PC-3 (cell line): Measurements from ENCODE around the gene ANGPTL1. TPM values are rescaled to one million over a fixed set of nuclear protein-coding genes. Genes with fewer than 3 reads are reported as not detected.

ENCODE experiments used
- ATAC-seq: fragments of 200-7000 bp; cut with Tn5 transposase; 2 replicates; pipeline ENCODE4 v1.9.1; 2020; ENCODE audit warnings: mild to moderate bottlenecking, moderate library complexity
- BruUV-seq: library from RNA; stranded (reverse); fragments of 400-500 nt; replicated peaks from 2 replicates; lab custom pipeline; 2021; lab: Mats Ljungman, UMichigan
- CTCF ChIA-PET: fragments of 300-600 bp; sonication (Branson Sonifier 250); formaldehyde crosslinking; loops from one replicate; lab custom pipeline; 2022; ENCODE audit warnings: antibody characterized with exemption; lab: Charles Lee
- POLR2A ChIA-PET: fragments of 300-600 bp; sonication (Branson Sonifier 250); formaldehyde crosslinking; loops from one replicate; lab custom pipeline; 2022; ENCODE audit warnings: antibody characterized with exemption; ENCODE audit not compliant: unreplicated experiment; lab: Charles Lee
- DNase-seq: peaks from one replicate; pipeline ENCODE4 v3.0.0-alpha.2; 2015
- H2AFZ ChIP-seq: fragments of 300-600 bp; sonication (generic); 2 replicates; pipeline ENCODE4 v1.6.0; 2016; ENCODE audit warnings: antibody characterized with exemption, low read length
- H3F3A ChIP-seq: fragments of 300-600 bp; sonication (generic); one replicate; pipeline ENCODE4 v1.6.0; 2017; ENCODE audit warnings: antibody characterized with exemption, low read length, control low read depth, mild to moderate bottlenecking; ENCODE audit not compliant: unreplicated experiment
- H3K27ac ChIP-seq: fragments of 300-600 bp; sonication (generic); 2 replicates; pipeline ENCODE4 v1.5.1; 2016; ENCODE audit warnings: mild to moderate bottlenecking, low read length
- H3K27me3 ChIP-seq: fragments of 300-600 bp; sonication (generic); 2 replicates; pipeline ENCODE4 v1.6.1; 2016; ENCODE audit warnings: low read length, mixed read lengths
- H3K36me3 ChIP-seq: fragments of 300-600 bp; sonication (generic); 2 replicates; pipeline ENCODE4 v1.6.1; 2016; ENCODE audit warnings: low read depth, mixed run types, low read length, mixed read lengths
- H3K4me1 ChIP-seq: fragments of 300-600 bp; sonication (generic); 2 replicates; pipeline ENCODE4 v1.5.1; 2016; ENCODE audit warnings: low read length; ENCODE audit not compliant: insufficient read depth
- H3K4me2 ChIP-seq: fragments of 300-600 bp; sonication (generic); 2 replicates; pipeline ENCODE4 v1.6.0; 2016; ENCODE audit warnings: low read length
- H3K4me3 ChIP-seq: fragments of 300-600 bp; sonication (generic); 2 replicates; pipeline ENCODE4 v1.5.1; 2016; ENCODE audit warnings: mild to moderate bottlenecking, low read length, mixed read lengths
- H3K79me2 ChIP-seq: fragments of 300-600 bp; sonication (generic); 2 replicates; pipeline ENCODE4 v1.6.1; 2017; ENCODE audit warnings: low read length, mixed read lengths
- H3K9ac ChIP-seq: fragments of 300-600 bp; sonication (generic); 2 replicates; pipeline ENCODE4 v1.6.0; 2016; ENCODE audit warnings: mild to moderate bottlenecking, low read length
- H3K9me2 ChIP-seq: fragments of 300-600 bp; sonication (generic); replicated peaks from 2 replicates; pipeline ENCODE4 v1.6.1; 2016; ENCODE audit warnings: mixed run types, low read length, mixed read lengths
- H3K9me3 ChIP-seq: fragments of 300-600 bp; sonication (generic); 2 replicates; pipeline ENCODE4 v1.6.1; 2016; ENCODE audit warnings: low read length, mixed read lengths
- H4K20me1 ChIP-seq: fragments of 300-600 bp; sonication (generic); 2 replicates; pipeline ENCODE4 v1.6.1; 2016; ENCODE audit warnings: low read length, mixed read lengths
- CTCF ChIP-seq: fragments of 300-600 bp; sonication (generic); conservative IDR thresholded peaks from 2 replicates; pipeline ENCODE4 v1.5.1; 2017; ENCODE audit warnings: antibody characterized with exemption, low read depth, mild to moderate bottlenecking, low read length
- EZH2 ChIP-seq: fragments of 300-600 bp; sonication (generic); IDR thresholded peaks from one replicate; pipeline ENCODE4 v1.6.1; 2017; ENCODE audit warnings: antibody characterized with exemption, mild to moderate bottlenecking, low read length; ENCODE audit not compliant: unreplicated experiment
- EZH2phosphoT487 ChIP-seq: fragments of 300-600 bp; sonication (generic); IDR thresholded peaks from 2 replicates; pipeline ENCODE4 v1.6.1; 2018; ENCODE audit warnings: mild to moderate bottlenecking, antibody characterized with exemption, low read length, borderline replicate concordance
- intact Hi-C: fragments of 100-400 bp; cut with micrococcal nuclease; formaldehyde crosslinking; loops from 2 replicates; pipeline ENCODE4 v1.9.0; 2023
- total RNA-seq: library from RNA; depleted of rRNA; stranded (reverse); fragments of >200 nt; gene quantifications from 2 replicates; pipeline ENCODE4 v1.2.3, GENCODE V29; 2014

Gene ANGPTL1
- total RNA-seq, 1 experiment from 2014 or later: not detected

GRCh38 chr1:178901482-178902125 lies 30.7 kb upstream of the ANGPTL1 start:
- H3K4me2 ChIP-seq: no peak overlapping the region
- intact Hi-C loops: no loop called here
- no peak overlapping the region for H3K9ac ChIP-seq
- DNase-seq (no peak), ATAC-seq (no peak)
- no peaks in the 10 kb centered on the region for H3K9me2 ChIP-seq
- H3K4me1 ChIP-seq: no peaks in the 10 kb centered on the region
- H3K36me3 ChIP-seq: peaks cover 6% of the 10 kb centered on the region; the same call in 1 of the 2 replicates
- BruUV-seq: no TSS peak
- no peaks in the 10 kb centered on the region for H4K20me1 ChIP-seq
- TF ChIP-seq EZH2 (no peak), EZH2phosphoT487 (no peak), CTCF (no peak)
- no peak overlapping the region for H3K27ac ChIP-seq
- no peaks in the 10 kb centered on the region for H3F3A ChIP-seq
- H3K79me2 ChIP-seq: no peaks in the 10 kb centered on the region
- H3K9me3 ChIP-seq: no peaks in the 10 kb centered on the region
- POLR2A ChIA-PET: no interaction called here
- no peaks in the 10 kb centered on the region for H3K27me3 ChIP-seq
- CTCF ChIA-PET: interaction anchor here (0.7 kb wide), 1 partner anchor 90 kb away, joined by 3 read pairs; no protein-coding TSS in a partner anchor
- H3K4me3 ChIP-seq: no peak overlapping the region
- no peak overlapping the region for H2AFZ ChIP-seq

DNA sequence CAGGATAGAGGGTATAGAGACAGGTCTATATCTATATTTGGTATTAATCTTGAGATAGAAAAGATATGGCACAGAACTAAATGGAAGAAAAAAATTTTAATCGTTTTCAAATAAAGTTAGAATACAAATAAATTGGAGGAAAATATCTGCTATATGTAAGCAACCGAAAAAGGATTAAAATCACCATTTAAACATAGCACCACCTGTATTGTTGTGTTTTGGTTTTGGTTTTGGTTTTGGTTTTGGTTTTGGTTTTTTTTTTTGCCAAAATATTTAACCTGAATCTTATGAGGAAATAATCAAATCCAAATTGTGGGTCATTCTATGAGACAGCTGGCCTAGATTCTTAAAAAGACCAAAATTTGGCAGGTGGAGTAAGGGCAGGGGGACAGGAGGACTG lies 28.5 kb upstream of the ANGPTL1 start:
- no peaks in the 10 kb centered on the region for H4K20me1 ChIP-seq
- POLR2A ChIA-PET: no interaction called here
- intact Hi-C loops: loop anchor here (10.0 kb wide), 1 partner anchor 365 kb away; no protein-coding TSS in a partner anchor
- no peaks in the 10 kb centered on the region for H3K4me1 ChIP-seq
- no peak overlapping the region for H3K9ac ChIP-seq
- no peaks in the 10 kb centered on the region for H3F3A ChIP-seq
- no peaks in the 10 kb centered on the region for H3K27me3 ChIP-seq
- no peak for DNase-seq
- no peaks in the 10 kb centered on the region for H3K9me3 ChIP-seq
- H3K9me2 ChIP-seq: no peaks in the 10 kb centered on the region
- ATAC-seq: no peak
- no peak overlapping the region for H3K27ac ChIP-seq
- H3K79me2 ChIP-seq: no peaks in the 10 kb centered on the region
- H3K36me3 ChIP-seq: peaks cover under 1% of the 10 kb centered on the region; the same call in 1 of the 2 replicates
- TF ChIP-seq CTCF (no peak), EZH2 (no peak), EZH2phosphoT487 (no peak)
- H3K4me3 ChIP-seq: no peak overlapping the region
- CTCF ChIA-PET: no interaction called here
- no peak overlapping the region for H3K4me2 ChIP-seq
- no TSS peak for BruUV-seq
- H2AFZ ChIP-seq: no peak overlapping the region

DNA sequence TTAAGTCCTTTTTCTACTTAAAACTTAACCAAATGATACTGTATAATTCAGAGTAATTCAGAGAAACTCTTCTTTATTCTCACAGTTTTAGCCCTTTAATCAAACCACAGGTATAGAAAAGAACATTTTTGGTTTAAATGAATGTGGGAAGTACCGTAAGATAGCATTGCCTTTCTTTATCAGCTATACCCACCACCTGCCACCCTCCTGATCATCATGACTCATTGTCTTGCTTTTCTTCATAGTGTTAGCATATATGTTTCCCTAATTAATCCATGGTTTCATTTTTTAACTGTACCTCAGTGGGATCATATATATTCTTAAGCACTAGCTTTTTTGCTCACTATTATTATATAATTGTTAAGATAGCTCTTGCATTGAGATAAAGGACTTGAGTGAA lies 27.5 kb upstream of the ANGPTL1 start:
- no TSS peak for BruUV-seq
- CTCF ChIA-PET: no interaction called here

More for the DNA sequence above, 27.5 kb upstream of the ANGPTL1 start:
- Histone ChIP-seq H2AFZ (no peak overlapping the region), H3K9me2 (no peaks in the 10 kb centered on the region), H3F3A (no peaks in the 10 kb centered on the region), H3K4me2 (no peak overlapping the region), H3K4me3 (no peak overlapping the region), H3K27ac (no peak overlapping the region), H3K9ac (no peak overlapping the region), H3K9me3 (no peaks in the 10 kb centered on the region), H3K4me1 (no peaks in the 10 kb centered on the region), H3K36me3 (peaks cover 5% of the 10 kb centered on the region; the same call in 1 of the 2 replicates), H3K27me3 (no peaks in the 10 kb centered on the region), H3K79me2 (no peaks in the 10 kb centered on the region), H4K20me1 (no peaks in the 10 kb centered on the region)
- POLR2A ChIA-PET: no interaction called here
- DNase-seq (no peak), ATAC-seq (no peak)
- TF ChIP-seq CTCF: no peak
- no peak for TF ChIP-seq EZH2
- no peak for TF ChIP-seq EZH2phosphoT487
- intact Hi-C loops: loop anchor here (10.0 kb wide), 1 partner anchor 364 kb away; no protein-coding TSS in a partner anchor
